Subcutaneous adipose tissue (tissue), 4 donors: ENCODE data around the gene FTCD. TPM values are rescaled to one million over a fixed set of nuclear protein-coding genes. Genes with fewer than 3 reads are reported as not detected.

Experiments
- total RNA-seq, 4 donors: library from RNA; depleted of rRNA; stranded (reverse); fragments of >200 nt; gene quantifications; one replicate each; pipeline ENCODE4 v1.1.0, GENCODE V29; 2016
- TF ChIP-seq, protein P1 (sequence below): fragments of 450-650 bp; IDR thresholded peaks from one replicate; pipeline ENCODE4 v1.5.1; 2016; ENCODE audit warnings: low read depth, mild to moderate bottlenecking, control low read depth, antibody characterized with exemption, moderate library complexity

The FTCD gene
- total RNA-seq, 4 donors from 2014 or later, result not detected

DNA sequence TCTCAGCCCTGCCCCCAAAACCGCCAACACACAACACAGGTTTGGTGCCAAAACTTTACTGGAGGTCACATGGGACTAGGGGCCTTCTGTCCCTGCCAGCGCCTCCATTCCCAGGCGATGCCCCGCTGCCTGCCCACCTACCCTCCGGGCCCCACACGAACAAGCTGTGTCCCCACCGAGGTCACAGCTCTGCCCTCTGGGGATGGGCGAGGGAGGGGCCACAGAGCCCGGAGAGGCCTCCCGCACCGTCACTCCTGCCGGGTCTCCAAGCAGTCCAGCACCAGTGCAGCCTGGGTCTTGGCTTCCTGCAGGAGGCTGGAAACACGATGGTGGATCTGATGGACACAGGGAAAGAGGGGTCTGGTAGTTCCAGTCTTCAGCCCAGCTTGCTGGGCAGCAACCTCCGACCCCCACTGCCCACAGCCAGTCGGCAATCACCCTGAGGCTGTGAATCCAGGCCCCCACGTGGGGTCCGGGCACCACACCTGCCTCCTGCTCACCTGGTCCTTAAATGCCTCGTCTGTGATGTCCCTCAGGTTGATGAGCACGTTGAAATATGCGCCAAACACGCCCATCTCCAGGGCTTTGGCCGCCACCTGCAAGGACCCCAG is 18.5 kb downstream of the FTCD start:
- TF ChIP-seq, protein P1, sequence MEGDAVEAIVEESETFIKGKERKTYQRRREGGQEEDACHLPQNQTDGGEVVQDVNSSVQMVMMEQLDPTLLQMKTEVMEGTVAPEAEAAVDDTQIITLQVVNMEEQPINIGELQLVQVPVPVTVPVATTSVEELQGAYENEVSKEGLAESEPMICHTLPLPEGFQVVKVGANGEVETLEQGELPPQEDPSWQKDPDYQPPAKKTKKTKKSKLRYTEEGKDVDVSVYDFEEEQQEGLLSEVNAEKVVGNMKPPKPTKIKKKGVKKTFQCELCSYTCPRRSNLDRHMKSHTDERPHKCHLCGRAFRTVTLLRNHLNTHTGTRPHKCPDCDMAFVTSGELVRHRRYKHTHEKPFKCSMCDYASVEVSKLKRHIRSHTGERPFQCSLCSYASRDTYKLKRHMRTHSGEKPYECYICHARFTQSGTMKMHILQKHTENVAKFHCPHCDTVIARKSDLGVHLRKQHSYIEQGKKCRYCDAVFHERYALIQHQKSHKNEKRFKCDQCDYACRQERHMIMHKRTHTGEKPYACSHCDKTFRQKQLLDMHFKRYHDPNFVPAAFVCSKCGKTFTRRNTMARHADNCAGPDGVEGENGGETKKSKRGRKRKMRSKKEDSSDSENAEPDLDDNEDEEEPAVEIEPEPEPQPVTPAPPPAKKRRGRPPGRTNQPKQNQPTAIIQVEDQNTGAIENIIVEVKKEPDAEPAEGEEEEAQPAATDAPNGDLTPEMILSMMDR, result no peak

DNA sequence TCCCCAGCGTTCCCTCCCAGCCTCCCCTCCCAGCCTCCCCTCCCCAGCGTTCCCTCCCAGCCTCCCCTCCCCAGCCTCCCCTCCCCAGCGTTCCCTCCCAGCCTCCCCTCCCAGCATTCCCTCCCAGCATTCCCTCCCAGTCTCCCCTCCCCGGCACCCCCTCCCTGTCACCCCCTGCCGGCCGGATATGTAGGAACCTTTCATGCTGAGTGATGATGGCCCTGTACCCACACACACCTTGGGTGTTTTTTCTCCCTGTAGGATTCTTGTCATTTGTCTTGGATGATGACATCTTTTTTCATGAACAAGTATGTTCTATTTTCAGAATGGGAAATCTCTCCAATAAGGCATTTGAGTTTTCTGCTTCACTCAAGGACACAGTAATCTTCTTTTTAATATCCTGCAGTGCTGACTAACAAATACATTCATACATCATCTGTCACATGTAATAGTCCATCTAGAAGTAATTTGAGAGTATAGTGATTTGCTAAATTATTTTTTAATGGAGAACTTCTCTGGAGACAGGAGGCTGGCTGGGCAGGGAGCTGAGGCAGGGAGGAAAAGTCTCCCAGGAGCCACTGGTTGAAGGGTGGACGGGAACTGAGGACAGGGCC is 19.5 kb downstream of the FTCD start:
- TF ChIP-seq, protein P1, result no peak

DNA sequence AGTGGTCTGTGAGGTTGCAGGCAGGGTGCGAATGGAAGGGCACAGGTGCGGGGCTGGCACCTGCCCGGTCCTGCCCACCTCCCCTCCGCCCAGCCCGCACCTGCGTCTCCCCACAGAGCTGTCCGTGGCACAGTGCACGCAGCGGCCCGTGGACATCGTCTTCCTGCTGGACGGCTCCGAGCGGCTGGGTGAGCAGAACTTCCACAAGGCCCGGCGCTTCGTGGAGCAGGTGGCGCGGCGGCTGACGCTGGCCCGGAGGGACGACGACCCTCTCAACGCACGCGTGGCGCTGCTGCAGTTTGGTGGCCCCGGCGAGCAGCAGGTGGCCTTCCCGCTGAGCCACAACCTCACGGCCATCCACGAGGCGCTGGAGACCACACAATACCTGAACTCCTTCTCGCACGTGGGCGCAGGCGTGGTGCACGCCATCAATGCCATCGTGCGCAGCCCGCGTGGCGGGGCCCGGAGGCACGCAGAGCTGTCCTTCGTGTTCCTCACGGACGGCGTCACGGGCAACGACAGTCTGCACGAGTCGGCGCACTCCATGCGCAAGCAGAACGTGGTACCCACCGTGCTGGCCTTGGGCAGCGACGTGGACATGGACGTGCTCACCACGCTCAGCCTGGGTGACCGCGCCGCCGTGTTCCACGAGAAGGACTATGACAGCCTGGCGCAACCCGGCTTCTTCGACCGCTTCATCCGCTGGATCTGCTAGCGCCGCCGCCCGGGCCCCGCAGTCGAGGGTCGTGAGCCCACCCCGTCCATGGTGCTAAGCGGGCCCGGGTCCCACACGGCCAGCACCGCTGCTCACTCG is 23.3 kb downstream of the FTCD start:
- TF ChIP-seq, protein P1, result no peak

DNA sequence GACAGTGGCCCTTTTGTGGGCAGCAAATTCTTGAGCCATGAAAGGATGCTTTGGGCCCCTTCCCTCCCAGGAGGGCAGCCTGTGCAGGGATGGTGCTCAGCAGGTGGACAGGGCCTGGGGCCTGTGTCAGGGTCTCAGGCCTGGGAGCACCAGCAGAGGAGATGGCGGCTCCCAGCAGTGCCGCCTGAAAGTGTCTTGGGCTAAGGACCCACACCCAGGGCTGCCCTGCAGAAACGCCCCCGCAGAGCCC is 23.9 kb downstream of the FTCD start:
- TF ChIP-seq, protein P1, result no peak

DNA sequence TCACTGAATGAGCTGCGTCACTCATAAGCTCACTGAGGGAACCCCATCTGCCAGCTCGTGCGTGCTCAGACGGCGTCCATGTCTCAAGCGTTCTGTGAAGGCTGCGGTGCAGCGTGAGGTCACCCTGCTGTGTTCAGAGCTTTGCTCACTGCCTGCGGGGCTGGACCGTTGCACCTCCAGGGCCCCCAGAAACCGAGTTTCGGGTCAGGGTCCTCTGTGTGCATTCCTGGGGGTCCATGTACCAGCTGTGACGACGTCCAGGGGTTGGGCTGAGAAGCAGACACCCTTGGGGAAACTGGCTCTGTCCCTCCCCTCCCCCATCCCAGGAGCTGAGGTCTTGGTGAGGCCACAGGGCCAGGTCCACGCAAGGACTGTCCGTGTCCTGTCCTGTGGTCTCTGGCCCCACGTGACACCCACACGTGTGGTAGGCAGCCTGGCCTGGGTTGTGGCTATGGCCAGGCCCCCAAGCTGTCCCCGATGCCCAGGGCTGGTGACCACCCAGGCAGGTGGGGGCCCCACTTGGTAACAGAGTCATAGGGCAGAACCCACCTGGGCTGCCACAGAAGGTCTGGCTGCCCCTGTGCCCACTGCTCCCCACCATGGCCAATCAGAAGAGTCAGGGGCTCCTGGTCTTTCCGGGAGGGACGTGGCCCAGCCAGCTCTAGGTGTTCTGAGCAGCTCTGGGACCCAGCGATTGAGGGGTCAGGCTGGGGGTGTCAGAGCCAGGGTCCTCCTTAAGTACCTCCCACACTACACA is 24.4 kb downstream of the FTCD start:
- TF ChIP-seq, protein P1, result no peak

DNA sequence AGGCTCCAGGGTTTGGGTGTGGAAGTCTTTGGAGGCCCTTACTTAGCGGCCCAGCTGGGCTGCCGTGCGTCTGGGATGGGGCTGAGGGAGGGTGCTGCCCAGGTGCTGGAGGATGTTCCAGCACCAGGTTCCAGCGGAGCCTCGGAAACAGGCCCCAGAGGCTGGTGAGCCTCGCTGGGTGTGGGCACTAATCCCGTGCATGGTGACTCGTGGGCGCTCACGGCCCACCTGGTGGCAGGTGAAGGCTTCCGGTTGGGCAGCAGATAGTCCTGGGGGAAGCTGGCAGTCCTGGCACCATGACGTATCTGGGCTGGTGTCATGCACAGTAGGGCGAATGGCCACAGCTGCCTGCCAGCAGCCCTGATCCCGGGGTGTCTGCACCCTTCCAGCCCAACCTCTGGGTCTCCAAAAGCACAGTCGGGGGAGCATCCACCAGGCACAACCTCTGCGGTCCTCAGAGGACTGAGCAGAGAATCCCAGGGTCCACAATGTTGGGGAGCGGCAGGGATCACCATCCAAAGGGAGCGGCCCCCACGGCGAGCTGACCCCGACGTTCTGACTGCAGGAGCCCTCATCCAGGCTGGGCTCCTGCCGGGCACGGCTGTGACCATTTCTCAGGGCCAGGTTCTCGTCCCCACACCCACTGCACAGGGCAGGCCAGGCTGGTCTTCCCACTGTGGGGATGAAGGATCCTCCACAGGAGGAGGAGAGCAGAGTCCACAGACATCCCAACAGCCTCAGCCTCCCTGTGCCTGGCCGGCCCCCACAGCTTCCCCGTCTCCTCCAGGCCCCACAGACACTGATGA is 25.3 kb downstream of the FTCD start:
- TF ChIP-seq, protein P1, result no peak
